ENCODE results near the gene SLAMF6.

SLAMF6 gene

DNA sequence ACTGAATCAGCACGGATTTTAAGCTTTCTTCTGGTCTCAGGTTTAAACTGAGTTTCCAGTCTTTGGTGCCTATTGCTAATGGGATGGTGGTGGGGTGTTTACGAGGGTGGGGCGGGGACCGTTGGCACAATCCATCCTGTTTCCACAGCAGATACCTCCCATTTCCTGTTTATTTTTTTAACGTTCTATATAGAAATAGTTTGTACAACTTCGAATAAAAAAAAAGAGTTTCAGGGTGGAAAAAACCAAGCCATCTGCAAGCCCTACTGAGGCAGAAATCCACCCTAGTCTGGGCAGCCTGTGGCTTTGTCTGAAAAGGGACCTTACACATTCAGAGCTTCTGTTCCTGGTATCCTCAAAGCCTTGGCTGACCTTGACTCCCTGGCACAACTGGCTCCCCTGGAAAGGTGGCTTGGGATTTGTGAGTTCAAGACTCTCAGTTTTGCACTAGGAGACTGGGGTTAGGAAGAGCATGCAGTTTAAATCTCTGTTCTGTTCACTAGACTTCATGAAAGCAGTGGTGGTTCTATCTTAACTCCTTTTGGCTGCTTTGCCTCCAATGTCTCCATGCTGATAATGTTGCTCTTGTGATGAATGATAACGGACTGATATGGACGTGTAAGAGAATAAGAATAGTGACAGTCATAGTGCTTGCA, 76.0 kb downstream of the SLAMF6 start:
- TF ChIP-seq, protein P1, sequence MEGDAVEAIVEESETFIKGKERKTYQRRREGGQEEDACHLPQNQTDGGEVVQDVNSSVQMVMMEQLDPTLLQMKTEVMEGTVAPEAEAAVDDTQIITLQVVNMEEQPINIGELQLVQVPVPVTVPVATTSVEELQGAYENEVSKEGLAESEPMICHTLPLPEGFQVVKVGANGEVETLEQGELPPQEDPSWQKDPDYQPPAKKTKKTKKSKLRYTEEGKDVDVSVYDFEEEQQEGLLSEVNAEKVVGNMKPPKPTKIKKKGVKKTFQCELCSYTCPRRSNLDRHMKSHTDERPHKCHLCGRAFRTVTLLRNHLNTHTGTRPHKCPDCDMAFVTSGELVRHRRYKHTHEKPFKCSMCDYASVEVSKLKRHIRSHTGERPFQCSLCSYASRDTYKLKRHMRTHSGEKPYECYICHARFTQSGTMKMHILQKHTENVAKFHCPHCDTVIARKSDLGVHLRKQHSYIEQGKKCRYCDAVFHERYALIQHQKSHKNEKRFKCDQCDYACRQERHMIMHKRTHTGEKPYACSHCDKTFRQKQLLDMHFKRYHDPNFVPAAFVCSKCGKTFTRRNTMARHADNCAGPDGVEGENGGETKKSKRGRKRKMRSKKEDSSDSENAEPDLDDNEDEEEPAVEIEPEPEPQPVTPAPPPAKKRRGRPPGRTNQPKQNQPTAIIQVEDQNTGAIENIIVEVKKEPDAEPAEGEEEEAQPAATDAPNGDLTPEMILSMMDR (IDR thresholded peaks at IDR 0.05) = no peak
- no peak for DNase-seq
- peaks cover 6% of the 10 kb centered on the region for H3K27me3 Mint-ChIP-seq (ENCODE audit: low read depth, poor library complexity)
- no peak overlapping the region for H3K4me3 Mint-ChIP-seq
- no peaks in the 10 kb centered on the region for H3K4me1 Mint-ChIP-seq
- no peak overlapping the region for H3K27ac Mint-ChIP-seq
- no peaks in the 10 kb centered on the region for H3K36me3 Mint-ChIP-seq (ENCODE audit: low read depth)
- H3K9me3 Mint-ChIP-seq = no peaks in the 10 kb centered on the region

- H3K27ac Mint-ChIP-seq = no peak overlapping the region
- no peaks in the 10 kb centered on the region for H3K9me3 Mint-ChIP-seq
- no peak overlapping the region for H3K4me3 Mint-ChIP-seq
- no peaks in the 10 kb centered on the region for H3K4me1 Mint-ChIP-seq
- DNase-seq = no peak
- H3K27me3 Mint-ChIP-seq (ENCODE audit: low read depth, poor library complexity) = peaks cover under 1% of the 10 kb centered on the region
- H3K36me3 Mint-ChIP-seq (ENCODE audit: low read depth) = no peaks in the 10 kb centered on the region
- TF ChIP-seq, protein P1 (IDR thresholded peaks at IDR 0.05) = no peak
These were observed 83.3 kb downstream of the SLAMF6 start for GRCh38 chr1:160439718-160440117.

DNA sequence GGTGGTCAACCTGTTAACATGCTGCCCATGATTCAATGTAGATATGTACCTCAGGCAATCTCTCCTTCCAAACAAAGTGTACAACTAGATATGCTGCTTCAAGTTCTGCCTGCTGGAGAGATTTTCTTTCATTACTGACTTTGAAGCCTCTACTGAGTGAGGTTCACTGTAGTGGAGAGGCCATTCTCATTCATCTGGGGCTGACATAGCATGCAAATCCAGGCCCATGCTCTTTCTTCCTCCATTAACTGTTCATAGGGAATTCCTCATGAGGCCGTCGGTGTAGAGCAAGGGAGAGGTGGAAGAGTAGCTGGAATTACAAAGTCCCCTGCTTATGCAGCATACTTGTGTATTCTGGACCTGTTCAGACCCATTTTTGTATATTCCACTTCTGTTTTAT, 84.1 kb downstream of the SLAMF6 start:
- Mint-ChIP-seq H3K27me3 (ENCODE audit: low read depth, poor library complexity) (peaks cover 7% of the 10 kb centered on the region), H3K27ac (no peak overlapping the region), H3K9me3 (no peaks in the 10 kb centered on the region), H3K36me3 (ENCODE audit: low read depth) (no peaks in the 10 kb centered on the region), H3K4me3 (no peak overlapping the region), H3K4me1 (no peaks in the 10 kb centered on the region)
- no peak for DNase-seq
- TF ChIP-seq, protein P1 (IDR thresholded peaks at IDR 0.05) = no peak

DNA sequence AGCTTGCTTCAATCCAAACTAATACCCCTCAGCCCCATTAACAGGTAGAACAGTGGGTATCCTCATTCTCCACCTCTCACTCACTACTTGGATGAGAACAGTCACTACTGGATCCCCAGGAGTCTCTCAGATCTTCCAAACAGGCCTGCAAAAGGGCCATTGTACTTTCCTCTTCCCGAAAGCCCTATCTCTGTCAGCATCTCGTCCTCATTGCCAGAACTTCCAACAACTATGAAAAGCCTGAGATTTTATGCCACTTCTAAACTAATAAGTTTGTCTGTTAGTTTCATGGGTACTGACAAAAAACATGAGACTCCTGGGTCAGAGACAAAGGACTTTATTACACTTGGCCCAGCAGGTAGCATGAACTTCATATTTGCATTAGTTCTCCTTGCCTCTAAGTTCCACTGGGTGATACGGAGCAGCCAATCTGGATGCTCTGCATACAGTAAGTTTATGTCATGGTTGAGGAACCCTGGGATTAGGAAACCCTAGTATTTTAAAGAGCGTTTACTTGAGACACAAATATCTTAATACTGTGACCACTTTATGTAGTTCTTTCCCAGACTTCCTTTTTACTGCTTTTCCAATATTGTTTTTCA, 84.6 kb downstream of the SLAMF6 start:
- TF ChIP-seq, protein P1 (IDR thresholded peaks at IDR 0.05) = no peak
- Mint-ChIP-seq H3K27ac (no peak overlapping the region), H3K4me1 (no peaks in the 10 kb centered on the region), H3K9me3 (no peaks in the 10 kb centered on the region), H3K4me3 (no peak overlapping the region), H3K36me3 (ENCODE audit: low read depth) (no peaks in the 10 kb centered on the region), H3K27me3 (ENCODE audit: low read depth, poor library complexity) (peaks cover 11% of the 10 kb centered on the region)
- no peak for DNase-seq

- TF ChIP-seq, protein P1 (IDR thresholded peaks at IDR 0.05) = no peak
- peaks cover 11% of the 10 kb centered on the region for H3K27me3 Mint-ChIP-seq (ENCODE audit: low read depth, poor library complexity)
- no peak overlapping the region for H3K4me3 Mint-ChIP-seq
- DNase-seq = no peak
- no peaks in the 10 kb centered on the region for H3K9me3 Mint-ChIP-seq
- no peak overlapping the region for H3K27ac Mint-ChIP-seq
- H3K4me1 Mint-ChIP-seq = no peaks in the 10 kb centered on the region
- H3K36me3 Mint-ChIP-seq (ENCODE audit: low read depth) = no peaks in the 10 kb centered on the region
These were observed 85.4 kb downstream of the SLAMF6 start for GRCh38 chr1:160437432-160438316.
